Measurements from ENCODE around the gene RRBP1.

The RRBP1 gene

GRCh38 chr20:17650301-17651128, 31.5 kb downstream of the RRBP1 start:
- DNase-seq (ENCODE audit: low read depth in 3 of 3): no peak

DNA sequence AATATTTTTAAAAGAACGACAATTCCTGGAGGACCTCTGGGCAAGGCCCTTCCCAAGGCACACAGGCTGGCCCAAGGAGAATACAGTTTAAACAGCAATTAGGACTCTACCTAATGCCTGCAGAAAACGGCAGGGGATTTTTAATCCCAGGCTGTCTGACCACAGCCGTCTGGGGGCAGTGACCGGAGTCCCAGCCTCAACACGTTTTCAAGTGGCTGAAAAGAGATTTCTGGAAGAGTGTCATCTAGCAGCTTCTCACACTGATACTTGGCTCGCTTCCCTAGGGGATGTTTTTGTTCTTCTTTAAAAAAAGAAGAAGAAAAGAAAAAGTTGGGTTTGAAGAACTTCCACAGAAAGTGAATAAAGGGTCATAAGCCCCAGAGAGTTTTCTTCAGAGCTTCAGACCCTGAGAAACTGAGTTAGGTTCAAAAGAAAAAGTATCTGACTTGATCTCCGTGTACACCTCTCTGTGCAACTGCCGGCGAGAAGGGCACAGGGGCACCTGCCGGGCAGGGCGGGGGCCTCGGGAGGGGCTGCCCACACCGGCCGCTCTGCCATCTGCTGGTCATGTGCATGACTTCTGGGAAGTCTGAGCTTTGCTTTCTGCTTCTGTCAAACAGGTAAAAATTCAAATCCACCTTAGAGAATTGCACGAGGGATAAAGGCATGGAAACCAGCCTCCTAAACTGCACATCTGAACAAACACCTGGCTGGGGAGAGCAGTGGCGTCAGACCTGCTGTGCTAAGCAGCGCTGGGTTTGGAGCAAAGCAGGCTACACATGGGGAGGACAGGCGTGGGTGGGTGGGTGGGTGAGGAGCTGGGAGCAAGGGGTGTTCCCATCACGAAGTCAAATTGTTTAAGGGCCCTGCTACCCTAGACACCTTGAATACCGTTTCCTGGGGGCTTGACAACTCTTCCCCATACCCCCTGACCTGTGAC, 33.0 kb downstream of the RRBP1 start:
- DNase-seq (ENCODE audit: low read depth in 3 of 3): no peak

DNA sequence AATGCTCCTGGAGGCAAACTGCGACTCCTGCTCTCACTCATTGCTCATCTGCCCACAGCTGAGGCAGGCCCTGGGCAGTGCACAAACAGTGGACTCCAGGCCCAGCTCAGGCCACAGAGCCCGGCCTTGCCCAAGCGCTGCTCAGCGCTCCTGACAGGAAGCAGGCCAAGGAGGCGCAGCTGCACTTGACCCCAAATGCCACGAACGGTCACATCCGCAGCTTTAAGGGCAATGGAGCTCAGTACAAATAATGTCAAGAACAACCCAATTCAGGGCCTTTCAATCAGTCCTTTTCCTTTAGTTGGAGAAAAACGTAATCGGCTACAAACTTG, 33.8 kb downstream of the RRBP1 start:
- no peak for DNase-seq (ENCODE audit: low read depth in 3 of 3)

DNA sequence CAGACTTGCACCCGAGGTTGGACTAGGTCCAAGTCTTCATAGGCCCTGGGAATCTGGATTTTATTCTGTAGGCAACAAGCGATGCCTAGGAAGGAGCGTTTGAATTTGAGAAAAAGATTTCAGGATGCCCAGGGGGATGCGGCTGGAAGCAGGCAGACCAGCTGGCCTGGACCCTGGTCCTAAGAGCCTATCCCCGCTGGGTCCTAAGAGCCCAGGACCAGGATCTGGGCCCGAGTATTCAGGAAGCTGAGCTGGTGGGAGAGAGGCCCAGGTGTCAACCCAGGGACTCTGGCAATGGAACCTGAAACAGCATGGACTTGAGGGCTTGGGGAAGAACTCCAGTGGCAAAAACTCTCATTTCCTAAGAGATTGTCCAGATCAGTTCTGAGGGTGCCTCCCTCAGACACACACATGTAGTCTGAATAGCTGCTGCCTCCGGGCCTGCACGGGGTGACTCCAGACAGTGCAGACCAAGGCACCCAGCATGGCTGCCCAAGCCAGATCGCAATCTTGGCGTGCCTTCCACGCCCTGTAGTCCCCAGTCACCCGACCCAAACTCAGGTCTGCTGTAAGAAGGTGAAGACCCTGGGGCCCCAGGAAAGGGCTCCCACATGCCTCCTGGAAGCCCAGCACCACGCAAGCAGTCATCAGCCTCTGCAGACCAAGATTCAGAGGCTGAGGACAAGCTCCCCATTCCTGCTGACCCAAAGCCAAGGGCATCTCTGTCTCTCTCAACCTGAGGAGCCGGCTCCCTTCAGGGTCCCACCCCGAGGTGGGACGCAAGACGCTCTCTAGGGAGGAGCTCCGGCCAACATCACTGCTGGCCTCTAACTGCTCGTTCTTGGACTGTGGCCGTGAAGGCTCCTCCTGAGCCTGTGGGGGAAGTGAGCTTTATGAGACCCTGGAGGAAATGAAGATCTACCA, 34.4 kb downstream of the RRBP1 start:
- DNase-seq (ENCODE audit: low read depth in 3 of 3): no peak

- no peak for DNase-seq (ENCODE audit: low read depth in 3 of 3)
These were observed 35.1 kb downstream of the RRBP1 start for GRCh38 chr20:17646961-17647301.

DNA sequence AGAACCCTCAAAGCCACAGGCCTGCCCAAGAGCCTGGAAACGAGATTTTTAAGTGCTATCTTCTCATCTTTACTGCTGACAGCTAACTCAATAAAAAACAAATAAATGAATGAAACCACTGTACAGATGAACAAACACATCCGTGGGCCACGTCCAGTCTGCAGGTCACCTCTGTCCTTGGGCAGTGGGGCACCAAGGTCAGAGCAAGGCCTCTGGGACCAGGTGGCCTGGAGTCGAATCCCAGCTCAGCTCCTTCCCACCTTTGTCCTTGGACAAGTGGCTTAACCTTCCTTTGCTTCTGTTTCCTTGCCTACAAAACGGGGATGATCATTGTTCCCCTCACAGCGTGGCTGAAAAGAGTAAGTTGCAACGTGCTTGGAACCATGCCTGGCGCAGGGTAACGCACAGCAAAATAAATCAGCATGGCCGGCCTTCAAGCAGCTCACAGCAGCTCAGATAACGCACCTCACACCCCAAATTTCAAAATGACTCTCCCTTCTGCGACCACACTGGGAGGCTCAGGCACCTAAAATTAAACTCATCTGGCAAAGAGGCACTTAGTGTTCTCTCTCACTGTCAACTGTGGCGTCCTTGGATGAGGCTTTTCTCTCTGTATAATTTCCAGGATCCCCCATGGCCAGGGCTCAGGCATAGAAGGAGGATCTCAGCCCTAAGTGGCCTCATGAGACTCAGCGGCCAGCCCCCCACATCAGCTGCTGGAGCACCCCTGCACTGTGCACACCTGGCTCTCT, 35.7 kb downstream of the RRBP1 start:
- DNase-seq (ENCODE audit: low read depth in 3 of 3): no peak

GRCh38 chr20:17645546-17646208, 36.4 kb downstream of the RRBP1 start:
- no peak for DNase-seq (ENCODE audit: low read depth in 3 of 3)

- DNase-seq (ENCODE audit: low read depth in 3 of 3): no peak
These were observed 37.0 kb downstream of the RRBP1 start for GRCh38 chr20:17645010-17645409.

- no peak for DNase-seq (ENCODE audit: low read depth in 3 of 3)
These were observed 37.6 kb downstream of the RRBP1 start for GRCh38 chr20:17644451-17644850.

DNA sequence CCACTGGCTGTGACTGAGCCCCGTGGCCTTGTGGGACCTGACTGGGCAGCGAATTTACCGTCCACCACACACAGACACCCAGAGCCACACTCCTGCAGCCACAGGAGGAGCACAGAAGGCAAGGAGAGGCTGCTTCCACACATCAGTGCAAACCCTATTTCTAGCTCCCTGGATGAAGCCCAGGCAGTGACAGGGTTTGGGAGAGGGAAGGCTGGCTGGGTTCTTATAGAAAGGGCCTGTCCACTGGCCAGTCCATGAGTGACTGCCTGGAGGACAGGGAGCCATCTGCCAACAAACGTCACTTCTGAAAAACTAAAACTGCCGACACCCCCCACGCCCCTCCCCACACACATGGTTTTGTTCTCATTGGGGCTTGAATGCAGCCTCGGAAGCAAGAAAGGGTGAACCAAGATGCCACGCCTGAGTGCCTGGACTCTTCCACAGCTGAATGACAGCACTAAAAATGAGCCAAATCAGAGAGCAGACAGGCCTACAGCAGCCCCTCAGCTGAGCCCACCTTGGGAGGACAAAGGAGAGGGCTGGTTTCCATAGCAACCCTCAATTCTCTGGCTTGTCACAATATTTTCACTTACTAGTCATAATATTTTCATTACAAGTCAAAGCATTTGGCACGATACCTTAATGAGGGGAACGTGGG, 38.4 kb downstream of the RRBP1 start:
- no peak for DNase-seq (ENCODE audit: low read depth in 3 of 3)

- no peak for DNase-seq (ENCODE audit: low read depth in 3 of 3)
These were observed 39.4 kb downstream of the RRBP1 start for GRCh38 chr20:17642404-17643269.

GRCh38 chr20:17641993-17642392, 40.0 kb downstream of the RRBP1 start:
- no peak for DNase-seq (ENCODE audit: low read depth in 3 of 3)

DNA sequence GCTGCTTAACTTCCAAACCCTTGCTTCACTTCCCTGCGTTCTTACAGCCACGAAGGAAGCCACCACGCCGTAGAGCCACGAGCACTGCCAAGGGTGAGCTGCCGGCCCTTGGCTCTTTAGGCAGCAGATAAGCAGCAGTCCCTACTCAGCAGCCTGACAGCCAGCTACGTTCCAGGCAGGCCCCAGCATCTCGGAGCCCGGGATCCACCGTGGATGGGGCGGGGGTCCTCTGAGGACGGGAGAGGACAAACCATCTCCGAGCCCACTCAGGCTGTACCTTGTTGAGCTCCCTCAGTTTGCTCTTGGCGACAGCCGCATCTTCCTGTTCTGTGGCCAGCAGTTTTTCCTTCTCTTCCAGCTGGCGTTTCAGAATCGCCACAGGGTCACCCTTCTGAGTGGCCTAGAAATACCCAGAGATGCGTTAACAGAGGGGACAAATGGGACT, 40.5 kb downstream of the RRBP1 start:
- no peak for DNase-seq (ENCODE audit: low read depth in 3 of 3)

DNA sequence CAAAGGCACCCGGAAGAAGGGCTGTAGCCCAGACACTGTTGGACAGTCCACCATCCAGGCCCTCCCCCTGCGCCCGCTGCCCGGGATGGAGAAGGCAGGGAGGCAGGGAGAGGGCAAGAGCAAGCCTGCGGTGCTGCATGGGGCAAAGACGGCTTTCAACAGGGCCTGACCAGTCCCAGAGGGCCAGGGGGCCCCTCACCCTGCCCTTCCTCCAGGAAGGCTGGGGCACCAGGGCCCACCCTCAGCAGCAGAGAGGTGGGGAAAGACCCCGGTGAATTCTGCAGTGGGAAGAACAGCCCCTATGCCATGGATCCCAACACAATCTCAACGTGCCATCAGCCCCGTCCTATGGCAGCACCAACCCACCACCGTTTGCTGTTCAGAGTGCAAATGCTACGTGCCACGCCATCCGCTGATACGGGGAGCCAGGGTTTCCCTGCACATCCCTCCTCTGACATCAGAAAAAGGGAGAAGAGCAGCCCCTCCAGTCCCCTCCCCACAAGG, 41.1 kb downstream of the RRBP1 start:
- no peak for DNase-seq (ENCODE audit: low read depth in 3 of 3)

- no peak for DNase-seq (ENCODE audit: low read depth in 3 of 3)
These were observed 41.7 kb downstream of the RRBP1 start for GRCh38 chr20:17640146-17640874.

DNA sequence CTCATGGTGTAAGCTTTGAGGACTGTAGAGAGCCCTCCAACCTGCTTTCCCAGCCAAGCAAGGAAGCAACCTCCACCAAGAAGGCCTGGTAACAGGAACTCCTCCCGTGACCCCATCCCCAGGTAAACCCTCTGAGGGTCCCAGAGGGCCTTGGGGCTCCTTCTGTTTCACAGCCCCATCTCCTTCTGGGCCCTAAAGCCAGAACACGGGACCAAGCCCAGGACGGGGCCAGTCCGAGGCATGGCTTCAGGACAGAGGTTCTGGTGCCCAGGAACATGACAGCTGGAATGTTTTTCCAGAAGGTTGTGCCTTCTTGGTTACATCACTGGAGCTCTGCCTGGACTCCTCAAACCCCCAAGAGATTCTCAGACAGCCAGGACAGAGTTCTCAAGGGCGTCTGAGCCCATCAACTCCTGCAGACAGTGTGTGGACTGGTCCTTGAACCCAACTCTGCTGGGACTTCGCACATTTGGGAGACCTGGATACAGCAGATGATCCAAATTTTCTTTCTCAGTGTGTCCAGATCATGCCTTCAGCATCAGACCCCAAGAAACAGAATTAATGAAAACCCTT, 43.1 kb downstream of the RRBP1 start:
- no peak for DNase-seq (ENCODE audit: low read depth in 3 of 3)

DNA sequence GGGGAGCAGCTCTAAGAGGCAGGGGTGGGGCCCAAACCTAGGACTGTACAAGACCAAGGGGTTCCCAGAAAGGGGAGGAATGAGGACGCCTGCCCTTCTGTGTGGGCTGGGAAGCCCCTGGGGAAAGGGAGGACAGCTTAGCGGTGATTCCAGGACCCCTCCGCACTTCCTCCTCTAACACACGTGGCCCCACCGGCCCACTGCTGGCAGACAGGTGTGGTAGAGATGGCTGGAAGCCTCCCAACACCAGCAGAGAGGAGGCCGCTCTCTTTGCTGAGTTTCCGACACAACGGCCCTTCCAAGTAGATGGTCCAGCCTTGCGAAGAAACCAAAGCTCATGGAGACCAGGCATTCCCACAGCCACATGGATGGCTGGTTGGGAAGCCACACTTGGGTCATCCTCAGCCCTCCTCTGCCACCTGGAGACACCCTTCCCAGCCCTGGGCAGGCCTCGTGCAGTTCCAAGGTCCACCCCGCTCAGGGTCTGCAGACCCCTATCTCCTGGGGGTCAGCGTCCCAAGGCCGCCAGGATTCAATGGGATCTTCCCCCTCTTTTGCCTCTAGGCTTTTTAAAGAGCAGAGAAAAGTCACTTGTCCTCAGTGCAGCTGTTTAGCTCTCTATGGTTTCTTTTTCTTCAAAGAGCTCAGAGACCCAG, 43.9 kb downstream of the RRBP1 start:
- no peak for DNase-seq (ENCODE audit: low read depth in 3 of 3)
